ENCODE data around the gene UBE2M. TPM values are rescaled to one million over a fixed set of nuclear protein-coding genes. Genes with fewer than 3 reads are reported as not detected.

The UBE2M gene
- polyA plus RNA-seq, 1 experiment, result 66.6 TPM

DNA sequence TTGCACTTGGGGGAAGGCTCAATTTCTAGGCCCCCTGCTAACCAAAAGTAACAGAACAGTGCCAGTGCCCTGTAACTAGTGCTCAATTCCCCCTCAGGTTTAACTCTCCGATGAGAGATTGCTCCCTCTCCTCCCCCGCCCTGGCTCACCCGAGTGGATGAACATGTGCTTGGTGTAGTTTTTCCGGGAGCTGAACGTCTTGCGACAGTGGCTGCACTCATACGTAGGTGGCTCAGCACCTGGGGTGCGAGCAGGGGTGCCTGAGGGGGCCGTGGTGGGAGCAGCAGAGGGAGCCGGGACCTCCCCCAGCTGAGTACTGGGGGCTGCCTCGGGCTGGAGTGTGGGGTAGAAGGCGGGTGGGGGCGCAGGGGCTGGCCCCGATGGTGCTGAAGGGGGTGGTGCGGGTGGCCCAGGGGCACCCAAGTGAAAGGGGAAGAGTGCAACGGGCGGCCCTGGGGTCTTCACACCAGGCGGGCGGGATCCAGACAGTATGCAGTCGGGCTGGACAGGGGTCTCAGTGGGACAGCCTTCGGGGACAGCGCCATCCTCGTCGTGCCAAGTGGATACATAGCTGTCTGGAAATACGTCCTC is 42.1 kb downstream of the UBE2M start:
- POLR2A ChIA-PET, result no interaction called here
- Histone ChIP-seq H3K36me3 (ENCODE audit: control insufficient read depth, insufficient read depth, low read length) (peaks cover 9% of the 10 kb centered on the region), H3K4me3 (ENCODE audit: low read depth, low read length) (no peak overlapping the region), H3K27me3 (ENCODE audit: control insufficient read depth, insufficient read depth, low read length) (no peaks in the 10 kb centered on the region)
- CTCF ChIA-PET, result no interaction called here
- DNase-seq (ENCODE audit: low read depth), result no peak
- TF ChIP-seq, protein P1, sequence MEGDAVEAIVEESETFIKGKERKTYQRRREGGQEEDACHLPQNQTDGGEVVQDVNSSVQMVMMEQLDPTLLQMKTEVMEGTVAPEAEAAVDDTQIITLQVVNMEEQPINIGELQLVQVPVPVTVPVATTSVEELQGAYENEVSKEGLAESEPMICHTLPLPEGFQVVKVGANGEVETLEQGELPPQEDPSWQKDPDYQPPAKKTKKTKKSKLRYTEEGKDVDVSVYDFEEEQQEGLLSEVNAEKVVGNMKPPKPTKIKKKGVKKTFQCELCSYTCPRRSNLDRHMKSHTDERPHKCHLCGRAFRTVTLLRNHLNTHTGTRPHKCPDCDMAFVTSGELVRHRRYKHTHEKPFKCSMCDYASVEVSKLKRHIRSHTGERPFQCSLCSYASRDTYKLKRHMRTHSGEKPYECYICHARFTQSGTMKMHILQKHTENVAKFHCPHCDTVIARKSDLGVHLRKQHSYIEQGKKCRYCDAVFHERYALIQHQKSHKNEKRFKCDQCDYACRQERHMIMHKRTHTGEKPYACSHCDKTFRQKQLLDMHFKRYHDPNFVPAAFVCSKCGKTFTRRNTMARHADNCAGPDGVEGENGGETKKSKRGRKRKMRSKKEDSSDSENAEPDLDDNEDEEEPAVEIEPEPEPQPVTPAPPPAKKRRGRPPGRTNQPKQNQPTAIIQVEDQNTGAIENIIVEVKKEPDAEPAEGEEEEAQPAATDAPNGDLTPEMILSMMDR (IDR thresholded peaks at IDR 0.05; ENCODE audit: insufficient read depth, low read depth, low read length), result no peak

- ChIA-PET CTCF (interaction anchor here (2.3 kb wide), 1 partner anchor 66 kb away, joined by 11 read pairs; no protein-coding TSS in a partner anchor), POLR2A (no interaction called here)
- peaks cover 9% of the 10 kb centered on the region for H3K36me3 ChIP-seq (ENCODE audit: control insufficient read depth, insufficient read depth, low read length)
- H3K27me3 ChIP-seq (ENCODE audit: control insufficient read depth, insufficient read depth, low read length), result no peaks in the 10 kb centered on the region
- no peak overlapping the region for H3K4me3 ChIP-seq (ENCODE audit: low read depth, low read length)
- TF ChIP-seq, protein P1 (IDR thresholded peaks at IDR 0.05; ENCODE audit: insufficient read depth, low read depth, low read length), result no peak
- no peak for DNase-seq (ENCODE audit: low read depth)
Observed at GRCh38 chr19:58515259-58515658, 43.2 kb downstream of the UBE2M start.

DNA sequence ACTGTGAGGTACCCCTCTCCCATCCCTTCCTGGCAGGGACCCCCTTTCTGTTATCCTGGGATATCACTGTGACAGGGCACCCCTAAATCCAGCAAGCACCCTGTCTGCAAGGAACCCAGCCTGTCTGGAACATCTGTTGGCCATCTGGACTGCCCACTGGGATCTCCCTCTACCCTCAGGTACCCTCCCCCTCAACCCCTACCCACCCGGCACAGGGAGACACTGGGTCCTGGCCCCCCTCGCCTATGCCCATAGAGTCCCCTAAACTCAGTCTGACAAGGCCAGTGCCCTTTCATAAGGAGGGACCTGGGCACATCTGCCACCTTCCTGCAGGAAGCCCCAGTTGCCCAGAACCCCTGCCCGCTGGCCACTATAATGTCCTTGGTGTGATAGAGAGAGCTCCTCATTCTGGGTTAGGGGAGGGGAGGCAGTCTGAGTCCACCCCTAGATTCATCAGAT is 43.8 kb downstream of the UBE2M start:
- Histone ChIP-seq H3K36me3 (ENCODE audit: control insufficient read depth, insufficient read depth, low read length) (peaks cover 9% of the 10 kb centered on the region), H3K4me3 (ENCODE audit: low read depth, low read length) (peak overlapping the region; percentile 39), H3K27me3 (ENCODE audit: control insufficient read depth, insufficient read depth, low read length) (no peaks in the 10 kb centered on the region)
- TF ChIP-seq, protein P1 (IDR thresholded peaks at IDR 0.05; ENCODE audit: insufficient read depth, low read depth, low read length), result no peak
- no peak for DNase-seq (ENCODE audit: low read depth)
- POLR2A ChIA-PET, result no interaction called here
- CTCF ChIA-PET, result interaction anchor here (0.6 to 2.3 kb wide), 6 partner anchors 10 to 70 kb away, joined by 3 to 11 read pairs (median 4); partner anchors contain the start of gene TRIM28

DNA sequence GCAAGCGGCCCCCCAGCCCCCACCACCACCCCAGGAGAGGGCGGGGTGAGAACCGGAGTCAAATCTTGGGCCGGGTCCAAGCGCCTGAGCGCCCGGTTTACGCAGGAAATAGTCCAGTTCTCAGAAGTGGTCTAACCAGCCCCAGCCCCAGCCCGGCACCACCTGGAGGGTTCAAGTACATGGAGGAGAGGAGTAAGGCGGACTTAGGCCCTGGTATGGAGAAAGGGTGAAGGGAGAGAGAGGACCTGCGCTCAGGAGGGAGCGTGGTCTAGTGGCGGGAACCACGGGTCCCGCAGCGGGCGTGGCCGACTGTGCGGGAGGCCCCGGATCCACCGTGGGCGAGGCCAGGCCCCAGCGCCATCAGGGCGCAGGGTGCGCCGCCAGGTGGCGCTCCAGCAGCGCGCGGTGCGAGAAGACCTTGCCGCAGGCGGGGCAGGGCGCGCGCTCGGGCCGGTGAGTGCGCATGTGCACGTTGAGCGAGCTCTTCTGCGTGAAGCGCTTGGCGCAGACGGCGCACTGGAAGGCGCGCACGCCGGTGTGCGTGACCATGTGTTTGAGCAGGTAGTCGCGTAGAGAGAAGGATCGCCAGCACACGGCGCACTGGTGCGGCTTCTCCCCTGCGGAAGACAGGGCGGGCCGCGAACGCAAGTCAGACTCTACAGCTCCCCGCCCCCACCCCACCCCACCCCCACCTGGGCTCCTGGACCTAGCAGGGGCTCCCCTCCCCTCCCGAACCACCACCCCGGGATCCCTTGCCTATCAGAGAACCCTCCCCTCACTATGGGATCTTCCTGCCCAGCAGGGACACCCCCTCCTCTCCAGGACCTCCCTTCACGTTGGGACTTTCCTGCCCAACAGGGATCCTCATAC is 44.5 kb downstream of the UBE2M start:
- H3K27me3 ChIP-seq (ENCODE audit: control insufficient read depth, insufficient read depth, low read length), result no peaks in the 10 kb centered on the region
- H3K4me3 ChIP-seq (ENCODE audit: low read depth, low read length), result peak overlapping the region; percentile 39
- DNase-seq (ENCODE audit: low read depth), result peak; percentile 26
- TF ChIP-seq, protein P1 (IDR thresholded peaks at IDR 0.05; ENCODE audit: insufficient read depth, low read depth, low read length), result peak; percentile 46
- ChIA-PET CTCF (interaction anchor here (0.6 to 2.3 kb wide), 7 partner anchors 10 to 71 kb away, joined by 3 to 11 read pairs (median 4); partner anchors contain the start of gene TRIM28), POLR2A (no interaction called here)
- H3K36me3 ChIP-seq (ENCODE audit: control insufficient read depth, insufficient read depth, low read length), result peaks cover 9% of the 10 kb centered on the region

DNA sequence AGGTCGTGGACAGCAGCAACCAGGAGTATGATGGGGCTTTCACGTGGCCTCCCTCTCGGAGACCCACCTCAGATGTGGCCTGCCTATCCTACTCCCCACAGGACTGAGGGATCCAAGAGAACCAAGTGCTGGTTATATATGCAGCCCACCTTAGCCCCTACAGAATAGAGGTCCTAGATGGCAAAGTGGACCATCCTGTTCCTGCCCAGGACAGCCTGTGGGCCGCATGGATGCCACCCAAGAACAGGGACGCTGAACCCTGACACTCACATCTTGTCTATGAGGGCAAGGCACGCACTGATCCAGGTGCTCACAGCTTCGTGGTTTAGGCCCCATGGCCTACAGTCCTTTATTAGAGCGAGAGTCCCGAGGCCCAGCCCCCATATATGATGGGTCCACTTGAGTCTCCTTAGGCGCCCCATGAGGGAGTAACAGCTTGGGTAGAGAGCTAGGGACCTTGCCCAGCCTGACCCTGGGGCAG is 45.2 kb downstream of the UBE2M start:
- CTCF ChIA-PET, result interaction anchor here (1.0 to 2.3 kb wide), 6 partner anchors 9 to 71 kb away, joined by 3 to 11 read pairs (median 4); partner anchors contain the start of gene TRIM28
- H3K4me3 ChIP-seq (ENCODE audit: low read depth, low read length), result no peak overlapping the region
- POLR2A ChIA-PET, result no interaction called here
- no peak for DNase-seq (ENCODE audit: low read depth)
- no peaks in the 10 kb centered on the region for H3K27me3 ChIP-seq (ENCODE audit: control insufficient read depth, insufficient read depth, low read length)
- TF ChIP-seq, protein P1 (IDR thresholded peaks at IDR 0.05; ENCODE audit: insufficient read depth, low read depth, low read length), result no peak
- H3K36me3 ChIP-seq (ENCODE audit: control insufficient read depth, insufficient read depth, low read length), result peaks cover 9% of the 10 kb centered on the region

Measured in BJ (cell line).